ENCODE measurements around the gene SMOC1. TPM values are rescaled to one million over a fixed set of nuclear protein-coding genes. Genes with fewer than 3 reads are reported as not detected.

The SMOC1 gene
- total RNA-seq, 1 experiment from 2014 or later: 0.14 TPM

DNA sequence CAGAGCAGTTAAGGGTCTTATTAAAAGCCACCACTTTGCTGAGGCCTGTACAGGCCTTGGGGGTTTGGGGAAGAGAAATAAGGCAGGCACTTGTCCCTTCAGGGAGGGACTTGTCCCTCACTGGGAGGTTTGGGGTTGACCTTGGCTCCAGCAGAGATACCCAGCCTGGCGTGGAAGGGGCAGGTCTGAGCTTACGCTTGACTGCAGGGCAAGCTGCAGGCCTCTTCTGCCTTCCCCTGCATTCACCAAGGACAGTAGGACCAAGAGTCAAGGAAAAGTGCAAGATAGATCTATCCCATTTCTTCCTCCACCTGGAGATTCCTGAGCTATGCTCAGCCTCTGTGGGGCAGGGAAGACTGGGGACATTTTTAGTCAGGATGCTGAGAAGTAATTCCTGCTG lies 154.3 kb downstream of the SMOC1 start:
- Mint-ChIP-seq H3K4me1 (ENCODE audit: low read depth, unreplicated experiment) (peaks cover 17% of the 10 kb centered on the region), H3K36me3 (ENCODE audit: insufficient read depth, unreplicated experiment) (no peaks in the 10 kb centered on the region), H3K27ac (ENCODE audit: unreplicated experiment) (no peak overlapping the region), H3K4me3 (ENCODE audit: unreplicated experiment) (no peak overlapping the region), H3K27me3 (ENCODE audit: insufficient read depth, unreplicated experiment) (no peaks in the 10 kb centered on the region), H3K9me3 (ENCODE audit: unreplicated experiment) (no peaks in the 10 kb centered on the region)
- H3K27me3 ChIP-seq (replicated peaks; ENCODE audit: control insufficient read depth, insufficient read depth, low read length): no peaks in the 10 kb centered on the region
- POLR2A ChIA-PET: no interaction called here
- CTCF ChIA-PET: interaction anchor here (0.9 kb wide), 1 partner anchor 40 kb away, joined by 3 read pairs; no protein-coding TSS in a partner anchor
- no TSS peak for BruUV-seq (replicated peaks)
- no peak overlapping the region for H3K4me3 ChIP-seq (ENCODE audit: low read depth, low read length)
- no peaks in the 10 kb centered on the region for H3K9me3 ChIP-seq
- H3K36me3 ChIP-seq (ENCODE audit: control insufficient read depth, insufficient read depth, low read length): no peaks in the 10 kb centered on the region
- intact Hi-C loops (cut with micrococcal nuclease; ENCODE audit: unreplicated experiment): no loop called here
- H3K4me1 ChIP-seq: peaks cover 14% of the 10 kb centered on the region
- TF ChIP-seq, protein P1, sequence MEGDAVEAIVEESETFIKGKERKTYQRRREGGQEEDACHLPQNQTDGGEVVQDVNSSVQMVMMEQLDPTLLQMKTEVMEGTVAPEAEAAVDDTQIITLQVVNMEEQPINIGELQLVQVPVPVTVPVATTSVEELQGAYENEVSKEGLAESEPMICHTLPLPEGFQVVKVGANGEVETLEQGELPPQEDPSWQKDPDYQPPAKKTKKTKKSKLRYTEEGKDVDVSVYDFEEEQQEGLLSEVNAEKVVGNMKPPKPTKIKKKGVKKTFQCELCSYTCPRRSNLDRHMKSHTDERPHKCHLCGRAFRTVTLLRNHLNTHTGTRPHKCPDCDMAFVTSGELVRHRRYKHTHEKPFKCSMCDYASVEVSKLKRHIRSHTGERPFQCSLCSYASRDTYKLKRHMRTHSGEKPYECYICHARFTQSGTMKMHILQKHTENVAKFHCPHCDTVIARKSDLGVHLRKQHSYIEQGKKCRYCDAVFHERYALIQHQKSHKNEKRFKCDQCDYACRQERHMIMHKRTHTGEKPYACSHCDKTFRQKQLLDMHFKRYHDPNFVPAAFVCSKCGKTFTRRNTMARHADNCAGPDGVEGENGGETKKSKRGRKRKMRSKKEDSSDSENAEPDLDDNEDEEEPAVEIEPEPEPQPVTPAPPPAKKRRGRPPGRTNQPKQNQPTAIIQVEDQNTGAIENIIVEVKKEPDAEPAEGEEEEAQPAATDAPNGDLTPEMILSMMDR (IDR thresholded peaks at IDR 0.05; ENCODE audit: insufficient read depth in 1 of 2, low read depth in 1 of 2, low read length in 1 of 2, severe bottlenecking in 1 of 2, unreplicated experiment in 1 of 2): no peak
- no peak for DNase-seq

DNA sequence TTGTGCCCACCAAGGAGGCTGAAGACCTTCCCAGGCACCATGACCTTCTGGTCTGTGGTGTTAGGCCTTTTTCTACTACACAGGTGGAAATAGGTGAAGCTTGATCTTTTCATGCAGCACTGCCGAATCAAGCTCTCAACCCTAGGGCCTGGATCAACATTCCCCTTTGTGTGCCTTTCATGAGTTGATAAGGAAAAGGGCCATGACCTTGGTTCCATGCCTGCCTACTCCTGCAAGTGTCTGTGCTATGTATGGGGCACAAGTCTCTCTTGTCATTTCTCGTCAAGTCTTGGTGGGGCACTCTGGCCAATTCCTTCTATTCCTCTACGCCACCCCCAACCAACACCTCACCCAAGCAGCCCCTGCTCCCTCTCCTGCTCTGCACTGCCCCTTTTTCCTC lies 155.0 kb downstream of the SMOC1 start:
- ChIA-PET CTCF (no interaction called here), POLR2A (no interaction called here)
- Mint-ChIP-seq H3K27ac (ENCODE audit: unreplicated experiment) (no peak overlapping the region), H3K9me3 (ENCODE audit: unreplicated experiment) (no peaks in the 10 kb centered on the region), H3K27me3 (ENCODE audit: insufficient read depth, unreplicated experiment) (no peaks in the 10 kb centered on the region), H3K4me1 (ENCODE audit: low read depth, unreplicated experiment) (peaks cover 17% of the 10 kb centered on the region), H3K36me3 (ENCODE audit: insufficient read depth, unreplicated experiment) (no peaks in the 10 kb centered on the region), H3K4me3 (ENCODE audit: unreplicated experiment) (no peak overlapping the region)
- Histone ChIP-seq H3K36me3 (ENCODE audit: control insufficient read depth, insufficient read depth, low read length) (no peaks in the 10 kb centered on the region), H3K4me3 (ENCODE audit: low read depth, low read length) (no peak overlapping the region), H3K4me1 (peaks cover 14% of the 10 kb centered on the region), H3K27me3 (replicated peaks; ENCODE audit: control insufficient read depth, insufficient read depth, low read length) (no peaks in the 10 kb centered on the region), H3K9me3 (no peaks in the 10 kb centered on the region)
- no peak for DNase-seq
- no TSS peak for BruUV-seq (replicated peaks)
- intact Hi-C loops (cut with micrococcal nuclease; ENCODE audit: unreplicated experiment): no loop called here
- TF ChIP-seq, protein P1 (IDR thresholded peaks at IDR 0.05; ENCODE audit: insufficient read depth in 1 of 2, low read depth in 1 of 2, low read length in 1 of 2, severe bottlenecking in 1 of 2, unreplicated experiment in 1 of 2): no peak

- H3K27me3 Mint-ChIP-seq (ENCODE audit: insufficient read depth, unreplicated experiment): no peaks in the 10 kb centered on the region
- peaks cover 17% of the 10 kb centered on the region for H3K4me1 Mint-ChIP-seq (ENCODE audit: low read depth, unreplicated experiment)
- Histone ChIP-seq H3K4me1 (peaks cover 14% of the 10 kb centered on the region), H3K36me3 (ENCODE audit: control insufficient read depth, insufficient read depth, low read length) (no peaks in the 10 kb centered on the region), H3K9me3 (no peaks in the 10 kb centered on the region), H3K4me3 (ENCODE audit: low read depth, low read length) (no peak overlapping the region), H3K27me3 (replicated peaks; ENCODE audit: control insufficient read depth, insufficient read depth, low read length) (no peaks in the 10 kb centered on the region)
- TF ChIP-seq, protein P1 (IDR thresholded peaks at IDR 0.05; ENCODE audit: insufficient read depth in 1 of 2, low read depth in 1 of 2, low read length in 1 of 2, severe bottlenecking in 1 of 2, unreplicated experiment in 1 of 2): no peak
- no peak overlapping the region for H3K27ac Mint-ChIP-seq (ENCODE audit: unreplicated experiment)
- intact Hi-C loops (cut with micrococcal nuclease; ENCODE audit: unreplicated experiment): no loop called here
- CTCF ChIA-PET: no interaction called here
- POLR2A ChIA-PET: no interaction called here
- BruUV-seq (replicated peaks): no TSS peak
- H3K9me3 Mint-ChIP-seq (ENCODE audit: unreplicated experiment): no peaks in the 10 kb centered on the region
- no peaks in the 10 kb centered on the region for H3K36me3 Mint-ChIP-seq (ENCODE audit: insufficient read depth, unreplicated experiment)
- H3K4me3 Mint-ChIP-seq (ENCODE audit: unreplicated experiment): no peak overlapping the region
- DNase-seq: peak in 1 of 2 experiments; percentile 11
Measured at GRCh38 chr14:70036665-70037064, 157.4 kb downstream of the SMOC1 start.

Measured in Caco-2 (cell line).